Hematopoietic multipotent progenitor cell treated with erythropoietin and hydrocortisone succinate and interleukin-3 and kit ligand, for 8 days (in vitro differentiated cells): Measurements from ENCODE around the gene PRKAR1B.

ENCODE experiments used
- DNase-seq: peaks from one replicate; pipeline ENCODE4 v3.0.0-alpha.2; 2015

Gene PRKAR1B

GRCh38 chr7:739983-740942 lies 13.2 kb upstream of the PRKAR1B start:
- no peak for DNase-seq

GRCh38 chr7:739455-739982 lies 12.4 kb upstream of the PRKAR1B start:
- DNase-seq = no peak

GRCh38 chr7:738723-739454 lies 11.8 kb upstream of the PRKAR1B start:
- no peak for DNase-seq

- DNase-seq = no peak
Observed at GRCh38 chr7:738241-738640, 11.2 kb upstream of the PRKAR1B start.

GRCh38 chr7:734808-735207 lies 7.7 kb upstream of the PRKAR1B start:
- no peak for DNase-seq

- no peak for DNase-seq
Observed at GRCh38 chr7:734214-734613, 7.1 kb upstream of the PRKAR1B start.

- DNase-seq = no peak
Observed at GRCh38 chr7:732556-732955, 5.5 kb upstream of the PRKAR1B start.

GRCh38 chr7:732094-732541 lies 5.0 kb upstream of the PRKAR1B start:
- peak; percentile 46 for DNase-seq

- DNase-seq = no peak
Observed at GRCh38 chr7:731440-732085, 4.5 kb upstream of the PRKAR1B start.

- no peak for DNase-seq
Observed at GRCh38 chr7:730501-731439, 3.7 kb upstream of the PRKAR1B start.

- DNase-seq = no peak
Observed at GRCh38 chr7:729140-730000, 2.3 kb upstream of the PRKAR1B start.

GRCh38 chr7:728602-729001 lies 1.5 kb upstream of the PRKAR1B start:
- DNase-seq = no peak

GRCh38 chr7:727806-728460 lies 852 bp upstream of the PRKAR1B start:
- no peak for DNase-seq

- DNase-seq = no peak
Observed at GRCh38 chr7:726854-727103, 302 bp downstream of the PRKAR1B start.

GRCh38 chr7:726084-726853 lies 812 bp downstream of the PRKAR1B start, which contains the start of gene DNAAF5:
DNAAF5 (plus strand) TSS chr7:726699; CDS start chr7:726721, 22 bp downstream.
- peak; percentile 91 for DNase-seq

GRCh38 chr7:725223-726005 lies 1.7 kb downstream of the PRKAR1B start:
- peak; percentile 97 for DNase-seq

- DNase-seq = no peak
Observed at GRCh38 chr7:724298-724697, 2.8 kb downstream of the PRKAR1B start.

GRCh38 chr7:723541-723940 lies 3.5 kb downstream of the PRKAR1B start:
- DNase-seq = no peak
